H1 (cell line): ENCODE data around the gene SEL1L3. TPM values are rescaled to one million over a fixed set of nuclear protein-coding genes. Genes with fewer than 3 reads are reported as not detected.

ENCODE experiments used
- CTCF ChIA-PET: fragments of 300-600 bp; sonication (Branson Sonifier 250); formaldehyde crosslinking; loops from one replicate; lab custom pipeline; 2021; ENCODE audit not compliant: partially characterized antibody; lab: Charles Lee
- POLR2A ChIA-PET: fragments of 300-600 bp; sonication (Branson Sonifier 250); formaldehyde crosslinking; loops from one replicate; lab custom pipeline; 2021; ENCODE audit warnings: inconsistent platforms; ENCODE audit not compliant: partially characterized antibody; lab: Charles Lee
- DNase-seq, 2 experiments: peaks; one replicate each; pipeline versions ENCODE4 v3.0.0 to v3.0.0-alpha.2; 2010 to 2022; ENCODE audit warnings: low spot score in 2 of 2, low read depth in 1 of 2, mixed read lengths in 1 of 2
- FAIRE-seq: peaks from 2 replicates; lab custom pipeline; 2011; peaks lifted over from hg19 to GRCh38; lab: Jason Lieb, UNC
- H2AFZ ChIP-seq: 2 replicates; pipeline ENCODE4 v1.8.1; 2012; ENCODE audit warnings: low read length, inconsistent platforms
- H2AK5ac ChIP-seq: 2 replicates; pipeline ENCODE4 v1.6.1; 2013; ENCODE audit warnings: low read depth, low read length
- H2BK120ac ChIP-seq: replicated peaks from 2 replicates; pipeline ENCODE3; 2013; ENCODE audit warnings: low read depth, low read length, inconsistent platforms
- H2BK12ac ChIP-seq: 2 replicates; pipeline ENCODE4 v1.6.1; 2013; ENCODE audit warnings: low read depth, low read length
- H2BK15ac ChIP-seq: 2 replicates; pipeline ENCODE4 v1.6.1; 2013; ENCODE audit warnings: low read length
- H2BK20ac ChIP-seq: 2 replicates; pipeline ENCODE4 v1.6.1; 2013; ENCODE audit warnings: low read length
- H2BK5ac ChIP-seq: 2 replicates; pipeline ENCODE4 v1.6.1; 2013; ENCODE audit warnings: low read depth, low read length
- H3K14ac ChIP-seq: 2 replicates; pipeline ENCODE4 v1.6.1; 2013; ENCODE audit warnings: inconsistent platforms; ENCODE audit not compliant: insufficient read length
- H3K18ac ChIP-seq: 2 replicates; pipeline ENCODE4 v1.6.1; 2013; ENCODE audit warnings: low read length; ENCODE audit errors: extremely low read depth
- H3K23ac ChIP-seq: 2 replicates; pipeline ENCODE4 v1.6.1; 2013; ENCODE audit warnings: inconsistent platforms; ENCODE audit not compliant: insufficient read length
- H3K23me2 ChIP-seq: 2 replicates; pipeline ENCODE4 v1.6.1; 2013; ENCODE audit warnings: low read depth, low read length
- H3K27ac ChIP-seq: 2 replicates; pipeline ENCODE4 v1.6.1; 2011; ENCODE audit warnings: low read depth, low read length, inconsistent platforms
- H3K27me3 ChIP-seq, 4 experiments: replicated peaks in 1 of 4; 1 replicate in 1 of 4; 2 replicates in 3 of 4; pipeline versions ENCODE4 v1.6.1 to v1.8.1; 2011 to 2013; ENCODE audit warnings: low read length in 3 of 4, mild to moderate bottlenecking in 3 of 4, inconsistent platforms in 2 of 4, mixed read lengths in 2 of 4, moderate library complexity in 1 of 4; ENCODE audit not compliant: control insufficient read depth in 3 of 4, insufficient read depth in 3 of 4; ENCODE audit errors: extremely low read depth in 1 of 4
- H3K36me3 ChIP-seq, 4 experiments: 2 replicates each; pipeline versions ENCODE4 v1.6.1 to v1.8.1; 2011 to 2013; ENCODE audit warnings: mild to moderate bottlenecking in 4 of 4, low read length in 3 of 4, moderate library complexity in 2 of 4, control low read depth in 1 of 4, inconsistent platforms in 1 of 4; ENCODE audit not compliant: insufficient read depth in 4 of 4, control insufficient read depth in 2 of 4
- H3K4ac ChIP-seq: replicated peaks from 2 replicates; pipeline ENCODE3; 2013; ENCODE audit warnings: low read length, low read depth, mixed read lengths, inconsistent platforms; ENCODE audit not compliant: insufficient read length
- H3K4me1 ChIP-seq, 4 experiments: replicated peaks in 1 of 4; 1 replicate in 1 of 4; 2 replicates in 3 of 4; pipeline versions ENCODE4 v1.6.1 to v1.8.1; 2011 to 2013; ENCODE audit warnings: low read length in 3 of 4, inconsistent platforms in 2 of 4, mixed read lengths in 1 of 4; ENCODE audit not compliant: insufficient read depth in 4 of 4, control insufficient read depth in 3 of 4
- H3K4me2 ChIP-seq, 2 experiments: 2 replicates each; pipeline versions ENCODE4 v1.6.1 to v1.8.1; 2011 to 2013; ENCODE audit warnings: low read depth in 2 of 2, low read length in 2 of 2, control low read depth in 1 of 2, inconsistent platforms in 1 of 2, mild to moderate bottlenecking in 1 of 2; ENCODE audit not compliant: insufficient read depth in 1 of 2
- H3K4me3 ChIP-seq, 4 experiments: fragments of 200-600, 300-600 bp in 1 of 4; sonication (generic), shearing (Covaris generic), sonication (Bioruptor Twin) in 1 of 4; 2 replicates each; pipeline versions ENCODE4 v1.5.1 to v1.8.1; 2011 to 2016; ENCODE audit warnings: low read length in 4 of 4, low read depth in 3 of 4, control low read depth in 2 of 4, inconsistent platforms in 2 of 4, mild to moderate bottlenecking in 2 of 4, mixed read lengths in 1 of 4, moderate library complexity in 1 of 4; ENCODE audit not compliant: insufficient read depth in 2 of 4; ENCODE audit errors: extremely low read depth in 1 of 4
- H3K56ac ChIP-seq: replicated peaks from 2 replicates; pipeline ENCODE3; 2013; ENCODE audit warnings: low read depth, mild to moderate bottlenecking, mixed read lengths, low read length, inconsistent platforms; ENCODE audit not compliant: insufficient read length
- H3K79me1 ChIP-seq: 2 replicates; pipeline ENCODE4 v1.6.1; 2013; ENCODE audit warnings: low read depth, low read length, control low read depth
- H3K79me2 ChIP-seq, 2 experiments: 2 replicates each; pipeline versions ENCODE4 v1.6.1 to v1.8.1; 2012 to 2013; ENCODE audit warnings: low read length in 2 of 2, mild to moderate bottlenecking in 2 of 2, inconsistent platforms in 1 of 2; ENCODE audit not compliant: insufficient read depth in 2 of 2, control insufficient read depth in 1 of 2
- H3K9ac ChIP-seq, 4 experiments: replicated peaks in 1 of 4; 1 replicate in 1 of 4; 2 replicates in 3 of 4; pipeline versions ENCODE4 v1.6.1 to v1.8.1; 2011 to 2013; ENCODE audit warnings: low read depth in 3 of 4, low read length in 3 of 4, control low read depth in 2 of 4, mild to moderate bottlenecking in 2 of 4, moderate library complexity in 2 of 4, inconsistent platforms in 1 of 4; ENCODE audit errors: extremely low read depth in 1 of 4
- H3K9me3 ChIP-seq, 2 experiments: 2 replicates each; pipeline versions ENCODE4 v1.6.1 to v1.8.1; 2012 to 2013; ENCODE audit warnings: mild to moderate bottlenecking in 2 of 2, moderate library complexity in 2 of 2, control low read depth in 1 of 2, inconsistent platforms in 1 of 2, low read depth in 1 of 2, low read length in 1 of 2, mixed read lengths in 1 of 2; ENCODE audit not compliant: insufficient read depth in 2 of 2
- H4K20me1 ChIP-seq, 2 experiments: replicated peaks in 1 of 2; 2 replicates each; pipeline versions ENCODE3 to v1.8.1; 2011 to 2013; ENCODE audit warnings: inconsistent platforms in 2 of 2, low read length in 2 of 2, mild to moderate bottlenecking in 1 of 2; ENCODE audit not compliant: insufficient read depth in 2 of 2, control insufficient read depth in 1 of 2
- H4K5ac ChIP-seq: 2 replicates; pipeline ENCODE4 v1.6.1; 2013; ENCODE audit warnings: low read length, low read depth, mixed read lengths, inconsistent platforms; ENCODE audit not compliant: insufficient read length
- H4K8ac ChIP-seq: 2 replicates; pipeline ENCODE4 v1.8.0; 2013; ENCODE audit warnings: mild to moderate bottlenecking, moderate library complexity, low read length, inconsistent platforms; ENCODE audit not compliant: insufficient read depth; ENCODE audit errors: extremely low read depth
- H4K91ac ChIP-seq: replicated peaks from 2 replicates; pipeline ENCODE3; 2013; ENCODE audit warnings: low read length, mixed read lengths, inconsistent platforms; ENCODE audit not compliant: insufficient read length
- BRCA1 ChIP-seq: IDR thresholded peaks from 2 replicates; pipeline ENCODE4 v1.6.1; 2012; ENCODE audit warnings: low read depth, low read length, improper control_type of control experiment
- CBX8 ChIP-seq: fragments of 300-800, 300-1000 bp; sonication (generic); IDR thresholded peaks from 2 replicates; pipeline ENCODE4 v1.7.1; 2016; ENCODE audit warnings: low read depth, low read length, borderline replicate concordance
- NANOG ChIP-seq: IDR thresholded peaks from 2 replicates; pipeline ENCODE4 v1.6.1; 2011; ENCODE audit warnings: low read length, low read depth, mild to moderate bottlenecking, inconsistent platforms; ENCODE audit not compliant: insufficient read depth, poor library complexity, severe bottlenecking
- SP1 ChIP-seq: IDR thresholded peaks from 2 replicates; pipeline ENCODE4 v1.6.1; 2011; ENCODE audit warnings: low read depth, low read length
- WGBS, 2 experiments: shearing (Covaris generic) in 1 of 2; methylation state at CpG; one replicate each; pipeline versions ENCODE4 v1.1.6 to v1.1.7; 2013 to 2015; ENCODE audit warnings: low lambda C conversion rate in 2 of 2, mixed read lengths in 2 of 2, inconsistent platforms in 1 of 2, low coverage in 1 of 2, missing lambda C conversion rate in 1 of 2; ENCODE audit not compliant: insufficient replicate concordance in 2 of 2, insufficient coverage in 1 of 2, insufficient read length in 1 of 2; ENCODE audit errors: extremely low coverage in 1 of 2, missing lambda C conversion rate in 1 of 2; 5-methylcytosine and 5-hydroxymethylcytosine counted together
- polyA plus RNA-seq, 7 experiments: library from polyadenylated mRNA; depleted of rRNA in 3 of 7; stranded (reverse) in 5 of 7; unstranded in 2 of 7; fragments of >200 nt in 5 of 7; fragments of 200-250 nt in 2 of 7; gene quantifications; 1 replicate in 5 of 7; 2 replicates in 1 of 7; 4 replicates in 1 of 7; pipeline versions ENCODE4 v1.2.1 to v1.2.3, GENCODE V29; 2011 to 2013; ENCODE audit warnings: missing spikeins in 2 of 7, mixed read lengths in 2 of 7
- total RNA-seq: library from RNA; stranded (reverse); fragmentation: NEBNext Ultra II Directional; extraction: Animal tissue kit (Norgen Biotek cat#: 25700); gene quantifications from 2 replicates; pipeline ENCODE4 v1.2.1, GENCODE V29; 2021

SEL1L3 gene
- total and polyA plus RNA-seq, 2 of the 8 experiments (the other 6 are each of a cell fraction or from before 2014, with no cell fraction given), result 18.2 to 54.0 TPM

GRCh38 chr4:25878676-25879075 lies 15.9 kb upstream of the SEL1L3 start:
- H3K4me1 ChIP-seq, result peaks cover 0 to 3% (median 0%) of the 10 kb centered on the region in 4 experiments; a peak in 1 of 7 replicates
- no peak overlapping the region for H2BK15ac ChIP-seq
- WGBS, 2 experiments, result 77% methylated on average over 9 of the region's 9 CpGs; no CpG with 5 or more reads in 1 of the 2 experiments
- FAIRE-seq, result no peak
- H3K4ac ChIP-seq, result no peak overlapping the region
- H3K23me2 ChIP-seq, result no peaks in the 10 kb centered on the region
- no peak overlapping the region for H3K14ac ChIP-seq
- H3K18ac ChIP-seq, result no peak overlapping the region
- H2BK5ac ChIP-seq, result no peak overlapping the region
- no peak for DNase-seq
- H3K56ac ChIP-seq, result no peak overlapping the region
- no peak overlapping the region for H2AFZ ChIP-seq
- no peak overlapping the region for H2BK12ac ChIP-seq
- H3K23ac ChIP-seq, result no peak overlapping the region
- no peaks in the 10 kb centered on the region; a peak in 1 of 7 replicates for H3K27me3 ChIP-seq
- H3K9me3 ChIP-seq, result no peaks in the 10 kb centered on the region
- H4K20me1 ChIP-seq, result no peaks in the 10 kb centered on the region
- H2BK20ac ChIP-seq, result no peak overlapping the region
- no peak overlapping the region for H4K5ac ChIP-seq
- H4K8ac ChIP-seq, result no peak overlapping the region
- no peaks in the 10 kb centered on the region for H3K79me1 ChIP-seq
- ChIA-PET CTCF (interaction anchor here (0.8 to 2.7 kb wide), 3 partner anchors 9 to 14 kb away, joined by 3 to 10 read pairs (median 3); no protein-coding TSS in a partner anchor), POLR2A (interaction anchor here (0.8 kb wide), 1 partner anchor 10 kb away, joined by 3 read pairs; no protein-coding TSS in a partner anchor)
- H3K36me3 ChIP-seq, result no peaks in the 10 kb centered on the region
- no peak overlapping the region for H3K4me2 ChIP-seq
- no peak overlapping the region for H3K27ac ChIP-seq
- no peak overlapping the region for H2BK120ac ChIP-seq
- no peak overlapping the region for H2AK5ac ChIP-seq
- no peak overlapping the region for H3K4me3 ChIP-seq
- H3K79me2 ChIP-seq, result no peaks in the 10 kb centered on the region
- H3K9ac ChIP-seq, result no peak overlapping the region
- H4K91ac ChIP-seq, result no peak overlapping the region
- TF ChIP-seq BRCA1 (no peak), SP1 (no peak), NANOG (no peak), CBX8 (no peak)
